HepG2 (cell line): ENCODE data around the gene ARPC1B. TPM values are rescaled to one million over a fixed set of nuclear protein-coding genes. Genes with fewer than 3 reads are reported as not detected.
A peak's percentile ranks its signal among the peaks of the same experiment; 100 is the strongest.

Source experiments
- ATAC-seq: fragments of 200-7000 bp; cut with Tn5 transposase; 3 replicates; pipeline ENCODE4 v1.9.1; 2020; ENCODE audit warnings: mild to moderate bottlenecking, moderate library complexity
- BruUV-seq: library from RNA; stranded (reverse); fragments of 400-500 nt; replicated peaks from 2 replicates; lab custom pipeline; 2021; lab: Mats Ljungman, UMichigan
- CTCF ChIA-PET: fragments of 300-600 bp; formaldehyde crosslinking; extraction: SDS; loops from one replicate; lab custom pipeline; 2021; ENCODE audit warnings: low total read pairs, inconsistent platforms, low intra/inter-chr PET ratio; lab: Yijun Ruan, JAX
- POLR2A ChIA-PET: fragments of 350-600 bp; sonication (Branson Sonifier 250); formaldehyde crosslinking; loops from one replicate; lab custom pipeline; 2020; ENCODE audit warnings: antibody characterized with exemption, inconsistent platforms; lab: Yijun Ruan, JAX
- DNase-seq: peaks from one replicate; pipeline ENCODE4 v3.0.0-alpha.2; 2015; ENCODE audit warnings: low spot score
- FAIRE-seq: peaks from 3 replicates; lab custom pipeline; 2011; peaks lifted over from hg19 to GRCh38; lab: Jason Lieb, UNC
- H2AFZ ChIP-seq: one replicate; pipeline ENCODE4 v1.6.1; 2011; ENCODE audit warnings: low read length, inconsistent platforms
- H3K27ac ChIP-seq: fragments of 300-600 bp; 3 replicates; pipeline ENCODE4 v1.8.0; 2011; ENCODE audit warnings: mixed run types, mild to moderate bottlenecking, mixed read lengths, low read length, inconsistent platforms; ENCODE audit not compliant: insufficient read depth; ENCODE audit errors: extremely low read length
- H3K27me3 ChIP-seq, 2 experiments: fragments of 200-600 bp in 1 of 2; 2 replicates in 1 of 2; 3 replicates in 1 of 2; pipeline versions ENCODE4 v1.6.0 to v1.8.0; 2011; ENCODE audit warnings: low read length in 2 of 2, mild to moderate bottlenecking in 2 of 2, moderate library complexity in 2 of 2, inconsistent platforms in 1 of 2; ENCODE audit not compliant: insufficient read depth in 2 of 2, control insufficient read depth in 1 of 2
- H3K36me3 ChIP-seq, 2 experiments: fragments of 200-600 bp in 1 of 2; replicated peaks in 1 of 2; 2 replicates in 1 of 2; 3 replicates in 1 of 2; pipeline versions ENCODE4 v1.5.1 to v1.8.0; 2011; ENCODE audit warnings: low read length in 2 of 2, inconsistent platforms in 1 of 2; ENCODE audit not compliant: insufficient read depth in 2 of 2, control insufficient read depth in 1 of 2
- H3K4me1 ChIP-seq: 2 replicates; pipeline ENCODE4 v1.5.1; 2012; ENCODE audit warnings: low read length, inconsistent platforms; ENCODE audit not compliant: insufficient read depth
- H3K4me2 ChIP-seq: 2 replicates; pipeline ENCODE4 v1.6.0; 2011; ENCODE audit warnings: low read depth, low read length, inconsistent platforms
- H3K4me3 ChIP-seq, 3 experiments: fragments of 200-600 bp in 1 of 3; sonication (generic), shearing (Covaris generic) in 1 of 3; replicated peaks in 1 of 3; 2 replicates each; pipeline ENCODE4 v1.5.1; 2011 to 2016; ENCODE audit warnings: low read length in 3 of 3, inconsistent platforms in 2 of 3, low read depth in 2 of 3, mild to moderate bottlenecking in 2 of 3, control low read depth in 1 of 3, mixed read lengths in 1 of 3; ENCODE audit not compliant: insufficient read depth in 1 of 3
- H3K79me2 ChIP-seq: one replicate; pipeline ENCODE4 v1.6.1; 2011; ENCODE audit warnings: low read length, inconsistent platforms; ENCODE audit not compliant: insufficient read depth
- H3K9ac ChIP-seq: 2 replicates; pipeline ENCODE4 v1.6.0; 2011; ENCODE audit warnings: mild to moderate bottlenecking, low read depth, low read length, inconsistent platforms; ENCODE audit not compliant: insufficient read depth
- H3K9me3 ChIP-seq: 2 replicates; pipeline ENCODE4 v1.5.1; 2012; ENCODE audit warnings: mild to moderate bottlenecking, low read length
- H4K20me1 ChIP-seq: 2 replicates; pipeline ENCODE4 v1.6.0; 2011; ENCODE audit warnings: inconsistent platforms, mild to moderate bottlenecking, low read length, moderate library complexity; ENCODE audit not compliant: insufficient read depth
- MAFK ChIP-seq, 2 experiments: IDR thresholded peaks in 1 of 2; conservative IDR thresholded peaks in 1 of 2; 2 replicates each; pipeline ENCODE4 v1.6.1; 2011; ENCODE audit warnings: improper control_type of control experiment in 2 of 2, low read length in 2 of 2
- SIX4 ChIP-seq: sonication (generic); formaldehyde crosslinking; IDR thresholded peaks from 2 replicates; pipeline ENCODE4 v1.4.0; 2020; ENCODE audit warnings: missing genetic modification reagents
- ZNF770 ChIP-seq: sonication (generic); formaldehyde crosslinking; IDR thresholded peaks from 2 replicates; pipeline ENCODE4 v1.5.0; 2020; ENCODE audit warnings: mild to moderate bottlenecking, missing genetic modification reagents
- ZNF782 ChIP-seq: sonication (generic); formaldehyde crosslinking; IDR thresholded peaks from 2 replicates; pipeline ENCODE4 v1.4.0; 2020; ENCODE audit warnings: missing genetic modification reagents, mild to moderate bottlenecking, borderline replicate concordance
- WGBS: methylation state at CpG from one replicate; pipeline ENCODE4 v1.1.6; 2017; ENCODE audit warnings: low lambda C conversion rate; 5-methylcytosine and 5-hydroxymethylcytosine counted together
- in situ Hi-C: cut with HindIII; loops from 2 replicates; pipeline ENCODE4 v1.10.0; 2017; ENCODE audit warnings: low pct_unique_long_range_greater_than_20kb; ENCODE audit not compliant: extremely low pct_ligation_motif_present
- intact Hi-C: fragments of 100-400 bp; cut with micrococcal nuclease; formaldehyde crosslinking; loops from one replicate; pipeline ENCODE4 v1.10.0; 2022; ENCODE audit not compliant: unreplicated experiment
- polyA plus RNA-seq, 8 experiments: library from polyadenylated mRNA; depleted of rRNA in 3 of 8; stranded (reverse) in 7 of 8; unstranded in 1 of 8; fragments of >200 nt; fragmentation: Illumina TruSeq in 4 of 8; extraction: Trizol in 4 of 8; gene quantifications; 2 replicates each; pipeline versions ENCODE4 v1.2.1 to v1.2.3, GENCODE V29; 2011 to 2016; ENCODE audit warnings: low read depth in 4 of 8, missing spikeins in 1 of 8, mixed read lengths in 1 of 8; ENCODE audit not compliant: insufficient read depth in 1 of 8
- total RNA-seq, 5 experiments: library from RNA; depleted of rRNA; stranded (reverse); fragments of >200 nt; fragmentation: Illumina TruSeq; extraction: Trizol; gene quantifications; 2 replicates each; pipeline ENCODE4 v1.2.3, GENCODE V29; 2016; ENCODE audit warnings: low read depth in 1 of 5

Gene ARPC1B
- total and polyA plus RNA-seq, 2 of the 13 experiments (the other 11 are each of a cell fraction or from before 2014, with no cell fraction given), result 72.9 to 89.1 TPM

GRCh38 chr7:99331002-99331401, 43.5 kb upstream of the ARPC1B start:
- Histone ChIP-seq H3K36me3 (peaks cover 4 to 24% of the 10 kb centered on the region in 2 experiments), H3K27me3 (no peaks in the 10 kb centered on the region), H3K9me3 (no peaks in the 10 kb centered on the region), H3K79me2 (peaks cover 48% of the 10 kb centered on the region), H3K27ac (no peak overlapping the region), H3K4me1 (peaks cover 40% of the 10 kb centered on the region), H4K20me1 (no peaks in the 10 kb centered on the region), H3K9ac (no peak overlapping the region), H3K4me3 (no peak overlapping the region), H3K4me2 (no peak overlapping the region), H2AFZ (no peak overlapping the region)
- in situ Hi-C loops (no loop called here), intact Hi-C loops (no loop called here)
- 99% methylated on average over 2 of the region's 2 CpGs for WGBS
- CTCF ChIA-PET, result no interaction called here
- TF ChIP-seq ZNF770 (CRISPR knock-in tag) (peak; percentile 85), SIX4 (CRISPR knock-in tag) (no peak)
- DNase-seq (no peak), ATAC-seq (no peak), FAIRE-seq (no peak)
- no TSS peak for BruUV-seq
- POLR2A ChIA-PET, result no interaction called here

GRCh38 chr7:99339595-99339994, 34.9 kb upstream of the ARPC1B start:
- in situ Hi-C loops, result no loop called here
- Histone ChIP-seq H3K9me3 (no peaks in the 10 kb centered on the region), H3K27me3 (no peaks in the 10 kb centered on the region), H3K9ac (no peak overlapping the region), H3K27ac (no peak overlapping the region), H3K36me3 (peaks cover 19 to 59% of the 10 kb centered on the region in 2 experiments; a peak in 4 of 5 replicates), H3K4me3 (no peak overlapping the region), H3K4me1 (no peaks in the 10 kb centered on the region), H3K79me2 (no peaks in the 10 kb centered on the region), H2AFZ (no peak overlapping the region), H4K20me1 (no peaks in the 10 kb centered on the region), H3K4me2 (no peak overlapping the region)
- ATAC-seq (no peak), FAIRE-seq (no peak), DNase-seq (no peak)
- TF ChIP-seq ZNF782 (CRISPR knock-in tag) (no peak), MAFK (conservative IDR thresholded peaks at IDR 0.05 in 1 of 2, IDR thresholded peaks at IDR 0.05 in 1 of 2; ENCODE audit: low read length in 2 of 2) (peak in 1 of 2 experiments; percentile 63; a peak in 3 of 4 replicates)
- intact Hi-C loops, result no loop called here
- BruUV-seq, result no TSS peak
- CTCF ChIA-PET, result no interaction called here
- POLR2A ChIA-PET, result no interaction called here
- WGBS, result 98% methylated on average over 3 of the region's 3 CpGs
